H1 (cell line): ENCODE data around the gene EVC2. TPM values are rescaled to one million over a fixed set of nuclear protein-coding genes. Genes with fewer than 3 reads are reported as not detected.

Experiments used
- EP300 ChIP-seq, 2 experiments: IDR thresholded peaks; 1 replicate in 1 of 2; 2 replicates in 1 of 2; pipeline ENCODE4 v1.6.1; 2011 to 2012; ENCODE audit warnings: low read depth in 2 of 2, low read length in 2 of 2, mild to moderate bottlenecking in 2 of 2, borderline replicate concordance in 1 of 2, inconsistent platforms in 1 of 2, moderate library complexity in 1 of 2
- NANOG ChIP-seq: IDR thresholded peaks from 2 replicates; pipeline ENCODE4 v1.6.1; 2011; ENCODE audit warnings: low read length, low read depth, mild to moderate bottlenecking, inconsistent platforms; ENCODE audit not compliant: insufficient read depth, poor library complexity, severe bottlenecking
- PHF8 ChIP-seq: fragments of 200-600 bp; sonication (generic); conservative IDR thresholded peaks from 2 replicates; pipeline ENCODE4 v1.7.1; 2012; ENCODE audit warnings: low read depth, mild to moderate bottlenecking, inconsistent platforms, low read length, moderate library complexity
- RXRA ChIP-seq: IDR thresholded peaks from 2 replicates; pipeline ENCODE4 v1.6.1; 2011; ENCODE audit warnings: low read depth, mild to moderate bottlenecking, low read length, moderate library complexity; ENCODE audit not compliant: insufficient read depth
- polyA plus RNA-seq, 7 experiments: library from polyadenylated mRNA; depleted of rRNA in 3 of 7; stranded (reverse) in 5 of 7; unstranded in 2 of 7; fragments of >200 nt in 5 of 7; fragments of 200-250 nt in 2 of 7; gene quantifications; 1 replicate in 5 of 7; 2 replicates in 1 of 7; 4 replicates in 1 of 7; pipeline versions ENCODE4 v1.2.1 to v1.2.3, GENCODE V29; 2011 to 2013; ENCODE audit warnings: missing spikeins in 2 of 7, mixed read lengths in 2 of 7
- total RNA-seq: library from RNA; stranded (reverse); fragmentation: NEBNext Ultra II Directional; extraction: Animal tissue kit (Norgen Biotek cat#: 25700); gene quantifications from 2 replicates; pipeline ENCODE4 v1.2.1, GENCODE V29; 2021
- TF ChIP-seq, protein P1 (sequence below): fragments of 300-600 bp; sonication (generic); IDR thresholded peaks from 2 replicates; pipeline ENCODE4 v1.7.1; 2012; ENCODE audit warnings: low read length, moderate library complexity, mild to moderate bottlenecking, inconsistent platforms; ENCODE audit not compliant: insufficient replicate concordance

Gene EVC2
- total and polyA plus RNA-seq, 2 of the 8 experiments (the other 6 are each of a cell fraction or from before 2014, with no cell fraction given): 0.73 to 5.9 TPM

GRCh38 chr4:5647351-5647750 is 61.0 kb downstream of the EVC2 start (continued):
- TF ChIP-seq, protein P1, sequence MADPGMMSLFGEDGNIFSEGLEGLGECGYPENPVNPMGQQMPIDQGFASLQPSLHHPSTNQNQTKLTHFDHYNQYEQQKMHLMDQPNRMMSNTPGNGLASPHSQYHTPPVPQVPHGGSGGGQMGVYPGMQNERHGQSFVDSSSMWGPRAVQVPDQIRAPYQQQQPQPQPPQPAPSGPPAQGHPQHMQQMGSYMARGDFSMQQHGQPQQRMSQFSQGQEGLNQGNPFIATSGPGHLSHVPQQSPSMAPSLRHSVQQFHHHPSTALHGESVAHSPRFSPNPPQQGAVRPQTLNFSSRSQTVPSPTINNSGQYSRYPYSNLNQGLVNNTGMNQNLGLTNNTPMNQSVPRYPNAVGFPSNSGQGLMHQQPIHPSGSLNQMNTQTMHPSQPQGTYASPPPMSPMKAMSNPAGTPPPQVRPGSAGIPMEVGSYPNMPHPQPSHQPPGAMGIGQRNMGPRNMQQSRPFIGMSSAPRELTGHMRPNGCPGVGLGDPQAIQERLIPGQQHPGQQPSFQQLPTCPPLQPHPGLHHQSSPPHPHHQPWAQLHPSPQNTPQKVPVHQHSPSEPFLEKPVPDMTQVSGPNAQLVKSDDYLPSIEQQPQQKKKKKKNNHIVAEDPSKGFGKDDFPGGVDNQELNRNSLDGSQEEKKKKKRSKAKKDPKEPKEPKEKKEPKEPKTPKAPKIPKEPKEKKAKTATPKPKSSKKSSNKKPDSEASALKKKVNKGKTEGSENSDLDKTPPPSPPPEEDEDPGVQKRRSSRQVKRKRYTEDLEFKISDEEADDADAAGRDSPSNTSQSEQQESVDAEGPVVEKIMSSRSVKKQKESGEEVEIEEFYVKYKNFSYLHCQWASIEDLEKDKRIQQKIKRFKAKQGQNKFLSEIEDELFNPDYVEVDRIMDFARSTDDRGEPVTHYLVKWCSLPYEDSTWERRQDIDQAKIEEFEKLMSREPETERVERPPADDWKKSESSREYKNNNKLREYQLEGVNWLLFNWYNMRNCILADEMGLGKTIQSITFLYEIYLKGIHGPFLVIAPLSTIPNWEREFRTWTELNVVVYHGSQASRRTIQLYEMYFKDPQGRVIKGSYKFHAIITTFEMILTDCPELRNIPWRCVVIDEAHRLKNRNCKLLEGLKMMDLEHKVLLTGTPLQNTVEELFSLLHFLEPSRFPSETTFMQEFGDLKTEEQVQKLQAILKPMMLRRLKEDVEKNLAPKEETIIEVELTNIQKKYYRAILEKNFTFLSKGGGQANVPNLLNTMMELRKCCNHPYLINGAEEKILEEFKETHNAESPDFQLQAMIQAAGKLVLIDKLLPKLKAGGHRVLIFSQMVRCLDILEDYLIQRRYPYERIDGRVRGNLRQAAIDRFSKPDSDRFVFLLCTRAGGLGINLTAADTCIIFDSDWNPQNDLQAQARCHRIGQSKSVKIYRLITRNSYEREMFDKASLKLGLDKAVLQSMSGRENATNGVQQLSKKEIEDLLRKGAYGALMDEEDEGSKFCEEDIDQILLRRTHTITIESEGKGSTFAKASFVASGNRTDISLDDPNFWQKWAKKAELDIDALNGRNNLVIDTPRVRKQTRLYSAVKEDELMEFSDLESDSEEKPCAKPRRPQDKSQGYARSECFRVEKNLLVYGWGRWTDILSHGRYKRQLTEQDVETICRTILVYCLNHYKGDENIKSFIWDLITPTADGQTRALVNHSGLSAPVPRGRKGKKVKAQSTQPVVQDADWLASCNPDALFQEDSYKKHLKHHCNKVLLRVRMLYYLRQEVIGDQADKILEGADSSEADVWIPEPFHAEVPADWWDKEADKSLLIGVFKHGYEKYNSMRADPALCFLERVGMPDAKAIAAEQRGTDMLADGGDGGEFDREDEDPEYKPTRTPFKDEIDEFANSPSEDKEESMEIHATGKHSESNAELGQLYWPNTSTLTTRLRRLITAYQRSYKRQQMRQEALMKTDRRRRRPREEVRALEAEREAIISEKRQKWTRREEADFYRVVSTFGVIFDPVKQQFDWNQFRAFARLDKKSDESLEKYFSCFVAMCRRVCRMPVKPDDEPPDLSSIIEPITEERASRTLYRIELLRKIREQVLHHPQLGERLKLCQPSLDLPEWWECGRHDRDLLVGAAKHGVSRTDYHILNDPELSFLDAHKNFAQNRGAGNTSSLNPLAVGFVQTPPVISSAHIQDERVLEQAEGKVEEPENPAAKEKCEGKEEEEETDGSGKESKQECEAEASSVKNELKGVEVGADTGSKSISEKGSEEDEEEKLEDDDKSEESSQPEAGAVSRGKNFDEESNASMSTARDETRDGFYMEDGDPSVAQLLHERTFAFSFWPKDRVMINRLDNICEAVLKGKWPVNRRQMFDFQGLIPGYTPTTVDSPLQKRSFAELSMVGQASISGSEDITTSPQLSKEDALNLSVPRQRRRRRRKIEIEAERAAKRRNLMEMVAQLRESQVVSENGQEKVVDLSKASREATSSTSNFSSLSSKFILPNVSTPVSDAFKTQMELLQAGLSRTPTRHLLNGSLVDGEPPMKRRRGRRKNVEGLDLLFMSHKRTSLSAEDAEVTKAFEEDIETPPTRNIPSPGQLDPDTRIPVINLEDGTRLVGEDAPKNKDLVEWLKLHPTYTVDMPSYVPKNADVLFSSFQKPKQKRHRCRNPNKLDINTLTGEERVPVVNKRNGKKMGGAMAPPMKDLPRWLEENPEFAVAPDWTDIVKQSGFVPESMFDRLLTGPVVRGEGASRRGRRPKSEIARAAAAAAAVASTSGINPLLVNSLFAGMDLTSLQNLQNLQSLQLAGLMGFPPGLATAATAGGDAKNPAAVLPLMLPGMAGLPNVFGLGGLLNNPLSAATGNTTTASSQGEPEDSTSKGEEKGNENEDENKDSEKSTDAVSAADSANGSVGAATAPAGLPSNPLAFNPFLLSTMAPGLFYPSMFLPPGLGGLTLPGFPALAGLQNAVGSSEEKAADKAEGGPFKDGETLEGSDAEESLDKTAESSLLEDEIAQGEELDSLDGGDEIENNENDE: no peak
- TF ChIP-seq EP300 (IDR thresholded peaks at IDR 0.05; ENCODE audit: borderline replicate concordance in 1 of 2, low read depth in 2 of 2, low read length in 2 of 2): no peak
- no peak for TF ChIP-seq PHF8
- no peak for TF ChIP-seq NANOG
- no peak for TF ChIP-seq RXRA
